GM12874 (cell line): ENCODE measurements around the gene SUOX.

Source experiments
- TF ChIP-seq, protein P1 (sequence below): IDR thresholded peaks from 2 replicates; pipeline ENCODE4 v1.5.1; 2011; ENCODE audit warnings: low read depth, mild to moderate bottlenecking, control low read depth, low read length, moderate library complexity; ENCODE audit not compliant: insufficient read depth

The SUOX gene

DNA sequence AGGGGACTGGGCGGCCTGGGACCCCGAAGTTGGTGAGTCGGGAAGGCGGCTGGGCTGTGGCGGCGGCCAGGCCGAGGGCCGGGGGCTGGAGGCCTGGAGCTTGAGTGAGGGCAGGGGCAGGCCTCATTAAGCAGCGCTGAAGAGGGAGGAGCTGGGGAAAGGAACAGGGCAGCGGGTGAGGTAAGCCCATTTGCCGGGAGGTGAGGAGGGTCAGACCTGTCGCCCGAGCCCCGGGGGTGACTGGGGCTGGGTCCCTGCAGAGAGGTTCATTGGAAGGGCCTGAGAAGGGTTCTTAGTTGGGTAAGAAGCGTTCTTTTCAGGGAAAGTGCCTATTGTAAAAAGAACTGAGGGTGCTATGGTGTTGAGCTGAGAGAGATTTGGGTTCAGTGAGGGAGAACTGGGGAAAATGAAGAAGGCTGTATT lies 22.8 kb upstream of the SUOX start:
- TF ChIP-seq, protein P1, sequence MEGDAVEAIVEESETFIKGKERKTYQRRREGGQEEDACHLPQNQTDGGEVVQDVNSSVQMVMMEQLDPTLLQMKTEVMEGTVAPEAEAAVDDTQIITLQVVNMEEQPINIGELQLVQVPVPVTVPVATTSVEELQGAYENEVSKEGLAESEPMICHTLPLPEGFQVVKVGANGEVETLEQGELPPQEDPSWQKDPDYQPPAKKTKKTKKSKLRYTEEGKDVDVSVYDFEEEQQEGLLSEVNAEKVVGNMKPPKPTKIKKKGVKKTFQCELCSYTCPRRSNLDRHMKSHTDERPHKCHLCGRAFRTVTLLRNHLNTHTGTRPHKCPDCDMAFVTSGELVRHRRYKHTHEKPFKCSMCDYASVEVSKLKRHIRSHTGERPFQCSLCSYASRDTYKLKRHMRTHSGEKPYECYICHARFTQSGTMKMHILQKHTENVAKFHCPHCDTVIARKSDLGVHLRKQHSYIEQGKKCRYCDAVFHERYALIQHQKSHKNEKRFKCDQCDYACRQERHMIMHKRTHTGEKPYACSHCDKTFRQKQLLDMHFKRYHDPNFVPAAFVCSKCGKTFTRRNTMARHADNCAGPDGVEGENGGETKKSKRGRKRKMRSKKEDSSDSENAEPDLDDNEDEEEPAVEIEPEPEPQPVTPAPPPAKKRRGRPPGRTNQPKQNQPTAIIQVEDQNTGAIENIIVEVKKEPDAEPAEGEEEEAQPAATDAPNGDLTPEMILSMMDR, result no peak

DNA sequence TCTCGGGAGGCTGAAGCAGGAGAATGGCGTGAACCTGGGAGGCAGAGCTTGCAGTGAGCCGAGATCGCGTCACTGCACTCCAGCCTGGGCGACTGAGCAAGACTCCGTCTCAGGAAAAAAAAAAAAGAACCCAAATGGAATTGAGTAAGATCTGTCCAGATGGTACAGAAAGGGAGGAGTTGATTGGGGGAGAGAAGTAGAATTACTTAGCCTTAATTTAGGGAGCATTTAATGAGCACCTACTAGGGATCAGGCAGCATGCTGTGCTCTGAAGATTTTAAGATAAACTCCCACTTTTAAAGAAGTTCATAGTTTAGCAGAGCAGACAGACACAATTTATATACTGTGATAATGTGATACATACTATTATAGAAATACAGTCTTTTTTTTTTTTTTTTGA lies 18.7 kb upstream of the SUOX start:
- TF ChIP-seq, protein P1, result no peak

DNA sequence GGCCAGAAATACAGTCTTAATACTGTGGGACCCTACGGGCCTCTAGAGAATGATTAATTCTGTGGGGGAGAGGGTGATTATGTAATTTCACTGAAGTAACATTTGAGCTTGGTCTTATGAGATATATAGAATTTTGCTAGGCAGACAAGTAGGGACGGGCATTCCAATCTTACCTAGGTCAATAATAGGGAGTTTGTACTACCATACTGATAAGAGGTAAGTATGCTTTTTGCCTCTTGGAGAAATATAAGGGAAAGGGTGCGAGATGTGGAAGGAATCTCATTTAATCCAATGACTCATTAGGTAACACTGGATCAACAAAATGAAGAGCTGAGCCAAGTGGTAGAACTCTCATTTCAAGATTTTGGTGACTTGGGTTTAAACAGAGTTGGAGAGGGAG lies 18.0 kb upstream of the SUOX start:
- TF ChIP-seq, protein P1, result no peak

DNA sequence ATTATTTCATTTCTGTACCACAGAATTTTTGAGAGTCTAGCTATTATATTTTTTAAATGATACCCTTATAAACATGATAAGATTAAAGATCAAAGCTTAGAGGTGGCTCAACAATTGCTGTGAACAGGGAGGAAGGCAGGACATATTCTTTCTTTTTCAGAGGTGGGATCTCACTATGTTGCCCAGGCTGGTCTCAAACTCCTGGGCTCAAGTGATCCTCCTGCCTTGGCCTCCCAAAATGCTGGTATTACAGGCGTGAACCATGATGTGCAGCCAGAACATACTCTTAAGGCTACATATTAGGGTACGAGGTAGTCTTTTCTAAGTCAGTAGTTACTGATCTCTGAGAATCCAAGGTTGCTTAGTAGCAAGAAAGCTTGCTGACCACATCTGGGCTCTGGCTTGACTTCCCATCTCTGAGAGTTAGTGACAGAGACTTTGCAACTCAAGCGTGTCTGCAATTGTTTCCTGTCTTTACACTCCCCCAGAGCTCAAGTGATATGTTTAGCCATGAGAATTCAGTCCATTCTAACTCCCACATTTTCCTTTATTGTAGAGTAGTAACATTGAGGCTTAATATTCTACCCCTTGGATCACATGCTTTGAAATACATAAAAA lies 14.6 kb upstream of the SUOX start:
- TF ChIP-seq, protein P1, result no peak

DNA sequence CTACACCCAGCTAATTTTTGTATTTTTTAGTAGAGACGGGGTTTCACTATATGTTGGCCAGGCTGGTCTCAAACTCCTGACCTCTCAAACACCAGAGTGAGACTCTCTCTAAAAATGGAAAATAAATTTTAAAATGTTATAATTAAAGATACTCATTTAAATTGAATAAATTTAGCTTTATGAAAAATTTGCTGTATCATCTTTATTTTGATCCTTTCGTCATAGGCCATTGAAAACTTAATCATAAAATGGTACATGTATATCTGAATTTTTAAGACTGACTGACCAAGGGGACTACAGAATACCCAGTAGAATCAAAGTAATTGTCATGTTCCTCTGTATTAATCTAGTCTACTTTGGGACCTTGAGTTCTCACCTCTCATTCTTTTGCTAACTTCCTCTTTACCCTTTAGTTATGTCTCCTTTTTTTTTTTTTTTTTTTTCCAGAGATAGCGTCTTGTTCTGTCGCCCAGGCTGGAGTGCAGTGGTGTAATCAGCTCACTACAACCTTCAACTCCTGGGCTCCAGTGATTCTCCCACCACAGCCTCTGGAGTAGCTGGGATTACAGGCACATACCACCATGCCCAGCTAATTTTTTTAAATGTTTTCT lies 13.7 kb upstream of the SUOX start:
- TF ChIP-seq, protein P1, result no peak

DNA sequence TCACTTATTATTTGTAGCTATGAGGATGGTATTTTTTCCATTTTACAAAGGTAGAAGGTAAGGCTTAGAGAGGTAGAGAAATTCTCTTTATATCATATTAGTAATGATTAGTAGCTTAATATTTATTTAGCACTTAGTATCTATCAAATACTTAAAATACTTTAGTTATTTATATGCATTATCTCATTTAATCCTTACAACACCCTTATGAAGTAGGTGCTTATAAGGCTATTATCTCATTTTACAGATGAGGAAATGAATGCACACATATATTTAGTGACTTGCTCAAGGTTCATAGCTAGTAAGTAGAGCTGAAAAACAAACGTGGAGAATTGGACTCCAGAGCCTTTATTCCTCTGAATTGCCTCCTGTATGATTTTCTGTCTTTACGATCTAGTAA lies 12.2 kb upstream of the SUOX start:
- TF ChIP-seq, protein P1, result no peak

DNA sequence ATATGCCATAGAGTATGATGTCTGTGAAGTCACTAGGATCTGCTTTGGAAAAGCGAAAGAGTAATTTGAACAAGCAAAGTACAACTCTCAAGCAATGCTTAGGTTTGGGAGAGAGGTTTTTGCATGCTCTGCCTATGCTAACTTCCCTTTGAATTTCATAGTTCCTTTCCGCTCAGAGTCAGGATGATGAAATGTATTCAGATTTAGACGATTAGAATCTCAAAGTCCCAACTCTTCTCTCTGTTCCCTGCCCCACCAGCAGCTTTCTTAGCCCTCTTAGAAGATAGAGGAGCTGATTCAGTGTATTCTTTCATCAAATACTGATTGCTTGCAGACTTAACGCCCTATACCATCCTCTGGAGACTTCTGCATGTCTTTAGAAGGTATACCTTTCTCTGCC lies 11.7 kb upstream of the SUOX start:
- TF ChIP-seq, protein P1, result no peak

DNA sequence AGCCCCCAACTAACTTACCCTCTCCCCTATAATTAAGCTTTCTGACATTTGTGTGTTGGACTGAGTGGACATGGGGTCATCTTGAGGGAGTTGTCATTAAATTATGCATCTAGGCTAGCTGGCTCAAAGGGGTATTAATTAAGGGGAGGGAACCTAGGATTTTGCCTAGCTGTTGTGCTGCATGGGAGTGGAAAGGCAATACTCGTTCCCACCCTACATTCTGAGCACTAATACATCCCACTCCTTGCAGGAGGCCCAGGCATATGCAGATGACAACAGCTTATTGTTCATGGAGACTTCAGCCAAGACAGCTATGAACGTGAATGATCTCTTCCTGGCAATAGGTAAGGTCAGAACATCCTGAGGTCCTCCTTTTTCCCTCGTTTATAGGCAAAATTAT lies 6.0 kb upstream of the SUOX start:
- TF ChIP-seq, protein P1, result no peak
